NCI-H526 (cell line): Measurements from ENCODE around the gene MRPL18.

Experiments
- DNase-seq, 2 experiments: peaks; one replicate each; lab custom pipeline; 2025; lab: John Stamatoyannopoulos, UW

The MRPL18 gene

GRCh38 chr6:159842035-159842434 is 51.8 kb downstream of the MRPL18 start:
- peak in 1 of 2 experiments; percentile 4 for DNase-seq

- DNase-seq, result no peak
Observed at GRCh38 chr6:159844737-159845645, 54.7 kb downstream of the MRPL18 start.
